NCI-H82 treated with DMSO at 0.1 percent for 48 hours (cell line): ENCODE results near the gene TMEM119.
"Not testable (repeated sequence)": the region's sequence is repeated elsewhere in the genome, so short reads cannot be mapped to it uniquely, and the experiment has no call there.

Experiments
- DNase-seq: peaks from one replicate; lab custom pipeline; 2025; ENCODE audit not compliant: unreplicated experiment; lab: John Stamatoyannopoulos, UW

The TMEM119 gene

DNA sequence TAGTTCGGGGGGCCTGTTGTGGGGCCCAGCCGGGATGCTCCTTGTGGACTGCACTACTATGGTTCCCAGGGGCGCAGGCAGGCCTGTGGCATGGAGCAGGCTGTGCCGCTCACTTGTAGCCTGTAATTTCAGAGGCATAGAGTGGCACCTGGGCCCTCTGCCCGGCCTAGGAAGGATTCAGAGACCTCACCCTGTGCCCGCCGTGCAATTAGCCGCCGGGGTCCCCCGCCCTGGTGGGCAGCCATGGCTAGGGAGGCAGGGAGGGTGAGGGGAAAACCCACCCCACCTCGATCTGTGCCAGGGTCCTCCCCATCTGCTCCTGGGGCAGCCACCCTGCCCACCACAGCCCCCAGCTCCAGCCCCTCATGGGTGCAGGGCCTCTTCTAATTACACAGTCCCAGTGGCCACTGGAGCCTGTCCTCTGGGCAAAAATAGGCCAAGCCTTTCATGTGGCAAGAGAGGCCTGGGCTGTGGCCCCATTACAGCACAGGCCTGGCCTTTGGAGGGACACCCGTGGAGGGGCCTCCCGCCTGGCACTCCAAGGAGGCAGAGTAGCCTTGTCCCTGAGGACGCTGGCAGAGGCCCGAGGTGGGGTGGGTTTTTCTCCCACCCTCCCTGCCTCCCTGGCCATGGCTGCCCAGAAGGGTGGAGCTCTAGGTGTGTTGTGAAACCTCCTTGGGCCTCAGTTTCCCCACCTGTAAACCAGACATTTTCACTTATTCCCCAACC, 5.3 kb upstream of the TMEM119 start:
- DNase-seq: no peak

DNA sequence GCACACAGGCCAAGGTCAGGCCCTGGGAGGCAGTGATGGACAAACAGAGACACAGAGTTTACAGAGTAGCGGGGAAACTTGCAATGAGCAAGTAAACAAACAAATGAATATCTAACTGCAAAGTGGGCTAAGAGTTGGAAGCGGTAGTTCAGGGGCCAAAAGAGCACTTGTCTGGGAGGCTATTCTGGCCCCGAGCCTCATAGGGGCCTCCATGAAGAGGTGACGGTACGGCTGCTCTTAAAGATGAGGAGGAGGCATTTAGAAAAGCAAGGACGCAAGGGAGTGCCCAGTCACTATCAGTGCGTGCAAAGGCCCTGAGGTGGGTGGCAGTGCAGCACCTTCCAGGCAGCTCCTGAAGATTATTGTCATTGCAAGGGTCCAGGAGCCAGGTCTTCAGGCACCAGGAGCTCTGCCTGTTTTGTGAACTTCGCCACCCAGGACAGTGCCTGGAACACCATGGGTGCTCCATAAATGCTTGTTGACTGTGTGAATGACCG, 4.4 kb upstream of the TMEM119 start:
- no peak for DNase-seq

DNA sequence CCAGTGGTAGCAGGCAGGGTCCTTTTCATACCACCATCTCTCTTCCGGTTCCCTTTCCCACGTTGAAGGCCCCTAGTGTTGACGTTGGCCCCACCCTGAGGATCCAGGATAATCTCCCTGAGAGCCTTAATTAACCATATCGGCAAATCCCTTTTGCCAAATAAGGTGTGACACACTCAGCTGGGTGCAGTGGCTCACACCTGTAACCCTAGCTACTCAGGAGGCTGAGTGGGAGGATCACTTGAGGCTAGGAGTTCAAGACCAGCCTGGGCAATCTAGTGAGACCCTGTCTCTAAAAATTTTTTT, 2.8 kb upstream of the TMEM119 start:
- peak; percentile 49 for DNase-seq

DNA sequence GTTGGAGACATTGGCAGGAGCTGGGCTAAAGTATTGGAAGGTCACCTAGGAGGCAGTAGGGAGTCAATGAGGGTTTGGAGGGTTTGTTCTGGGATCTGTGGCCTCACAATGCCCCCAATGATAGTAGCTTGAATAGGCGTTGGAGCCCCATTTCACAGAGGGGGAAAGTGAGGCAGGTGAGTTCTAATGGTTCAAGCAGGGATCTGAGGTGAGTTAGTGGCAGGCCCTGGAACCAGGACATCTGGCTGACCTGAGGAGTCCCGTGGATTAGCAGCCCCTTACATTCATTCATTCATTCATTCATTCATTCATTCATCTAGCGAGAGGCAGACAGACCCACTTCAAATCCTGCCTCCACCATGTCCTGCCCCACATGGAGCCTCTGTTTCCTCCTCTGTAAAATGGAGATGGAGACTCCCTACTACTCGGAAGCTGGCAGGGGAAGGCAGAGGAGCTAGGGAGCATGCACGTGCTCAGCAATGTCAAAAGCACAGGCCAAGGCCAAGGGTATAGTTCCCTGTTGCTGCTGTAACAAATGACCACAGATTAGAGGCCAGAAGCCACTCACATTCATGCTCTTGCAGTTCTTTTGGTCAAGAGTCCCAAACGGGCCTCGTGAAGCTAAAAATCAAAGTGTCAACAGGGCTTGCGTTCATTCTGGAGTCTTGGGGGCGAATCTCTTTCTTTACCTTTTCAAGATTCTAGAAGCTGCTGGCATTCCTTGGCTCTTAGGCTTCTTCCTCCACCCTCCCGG, 2.2 kb upstream of the TMEM119 start:
- DNase-seq: no peak

DNA sequence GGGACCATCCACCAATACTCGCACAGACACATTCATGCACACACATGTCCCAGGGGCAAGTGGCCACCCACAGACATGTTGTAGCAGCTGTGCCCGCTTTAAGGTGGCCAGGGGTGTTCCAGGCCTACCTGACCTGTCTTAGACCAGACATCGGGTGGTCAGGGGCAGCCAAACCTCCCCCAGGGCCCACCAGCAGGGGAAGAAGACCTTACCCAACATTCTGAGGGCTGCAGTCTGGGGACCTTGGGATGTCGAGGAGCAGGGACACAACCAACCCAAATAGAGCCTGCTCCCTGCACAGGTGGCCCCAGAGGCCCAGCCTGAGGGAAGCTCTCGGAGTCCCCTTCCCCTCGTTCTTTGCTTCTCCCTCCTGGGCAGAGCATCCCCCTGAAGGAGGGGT, 1.7 kb upstream of the TMEM119 start:
- no peak for DNase-seq

DNA sequence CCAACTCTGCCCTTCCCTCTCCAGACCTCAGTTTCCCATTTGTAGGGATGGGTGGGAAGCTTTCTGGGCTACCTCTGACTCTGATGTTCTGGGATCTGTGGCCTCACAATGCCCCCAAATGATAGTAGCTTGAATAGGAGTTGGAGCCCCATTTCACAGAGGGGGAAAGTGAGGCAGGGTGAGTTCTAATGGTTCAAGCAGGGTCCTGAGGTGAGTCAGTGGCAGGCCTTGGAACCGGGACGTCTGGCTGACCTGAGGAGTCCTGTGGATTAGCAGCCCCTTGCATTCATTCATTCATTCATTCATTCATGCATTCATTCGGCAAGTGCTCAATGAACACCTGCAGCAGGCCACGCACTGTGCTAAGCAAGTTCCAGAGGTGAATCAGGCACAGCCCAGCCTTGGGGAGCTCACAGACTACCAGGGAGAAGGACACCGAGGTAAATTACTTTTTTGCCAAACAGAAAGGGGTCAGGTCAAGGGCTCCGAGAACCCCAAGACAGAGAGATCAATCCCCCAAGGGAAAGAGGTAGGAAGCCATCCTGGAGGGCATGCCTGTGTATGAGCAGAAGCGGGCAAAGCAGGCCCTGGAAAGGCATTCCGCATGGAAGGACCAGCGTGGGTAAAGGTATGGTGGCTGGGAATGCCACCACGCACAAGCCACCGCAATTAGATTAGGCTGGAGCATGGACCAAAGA, 818 bp upstream of the TMEM119 start:
- no peak for DNase-seq

DNA sequence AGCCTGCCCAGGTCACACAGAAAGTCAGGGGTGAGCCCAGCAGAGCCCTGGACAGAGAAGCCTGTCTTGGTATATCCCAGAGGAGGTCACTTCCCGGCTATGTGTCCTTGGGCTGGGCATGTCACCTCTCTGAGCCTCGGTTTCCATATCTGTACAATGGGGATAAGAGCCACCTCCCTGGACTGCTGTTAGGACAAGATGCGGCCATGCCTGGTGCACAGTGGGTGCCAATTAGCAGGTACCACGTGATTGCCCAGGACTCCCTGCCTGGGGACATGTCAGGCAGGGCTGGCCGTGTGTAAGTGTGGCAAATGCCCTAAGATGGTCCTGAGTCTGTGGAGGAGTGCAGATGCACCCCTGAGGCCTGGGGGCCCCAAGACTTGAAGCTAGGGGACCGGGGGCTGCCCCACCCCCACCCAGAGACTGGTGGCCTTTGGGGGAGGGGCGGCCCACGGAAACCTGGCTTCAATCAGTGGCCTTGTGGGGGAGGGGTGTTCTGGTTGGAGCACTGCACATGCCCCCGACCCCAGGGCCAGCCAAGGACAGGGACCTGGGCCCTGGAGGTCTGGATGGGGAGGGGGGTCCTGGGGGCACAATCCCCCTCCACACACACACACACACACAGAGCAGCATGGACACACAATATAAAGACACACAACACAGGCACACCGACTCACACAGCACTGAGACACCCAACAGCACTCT, 878 bp downstream of the TMEM119 start:
- DNase-seq: no peak

DNA sequence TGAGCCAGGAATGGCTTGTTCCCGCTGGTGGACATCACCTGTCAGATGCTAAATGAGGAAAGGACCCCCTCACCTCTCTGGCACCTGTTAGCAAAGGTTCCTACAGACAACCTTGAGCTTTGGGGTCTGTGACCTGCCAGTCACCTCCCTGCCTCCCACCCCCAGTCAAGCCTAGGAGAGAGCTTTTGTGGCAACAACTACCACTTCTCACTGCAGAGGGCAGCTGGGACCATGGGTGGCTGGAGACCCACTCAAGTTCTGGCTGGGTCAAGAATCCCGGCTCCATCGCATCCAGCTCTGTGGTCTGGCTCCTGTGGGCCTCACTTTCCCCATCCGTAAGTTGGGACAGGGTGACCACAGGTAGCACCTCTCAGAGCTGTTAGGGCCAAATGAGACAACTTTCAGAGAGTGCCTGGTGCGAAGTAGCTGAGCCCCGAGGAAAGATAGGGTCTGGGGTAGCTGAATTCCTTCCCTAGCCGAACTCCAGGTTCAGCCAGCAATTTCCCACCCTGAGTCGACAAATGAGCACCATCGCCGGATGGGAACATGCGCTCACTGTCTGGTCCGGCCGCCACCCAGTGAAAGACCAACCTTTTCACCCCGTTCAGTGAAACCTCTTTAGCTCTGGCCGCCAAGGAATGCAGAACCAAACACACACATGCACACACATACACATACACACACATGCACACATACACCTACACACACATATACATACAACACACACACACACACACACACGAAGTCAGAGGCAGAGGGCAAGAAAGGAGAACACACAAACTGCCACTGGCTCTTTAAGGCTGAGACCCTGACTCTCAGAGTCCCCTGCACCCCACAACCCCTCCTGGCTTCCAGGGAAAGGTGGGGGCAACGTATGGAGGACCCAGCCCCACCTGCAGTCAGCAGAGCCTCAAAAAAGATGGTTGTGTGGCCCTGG, 1.9 kb downstream of the TMEM119 start:
- no peak for DNase-seq

DNA sequence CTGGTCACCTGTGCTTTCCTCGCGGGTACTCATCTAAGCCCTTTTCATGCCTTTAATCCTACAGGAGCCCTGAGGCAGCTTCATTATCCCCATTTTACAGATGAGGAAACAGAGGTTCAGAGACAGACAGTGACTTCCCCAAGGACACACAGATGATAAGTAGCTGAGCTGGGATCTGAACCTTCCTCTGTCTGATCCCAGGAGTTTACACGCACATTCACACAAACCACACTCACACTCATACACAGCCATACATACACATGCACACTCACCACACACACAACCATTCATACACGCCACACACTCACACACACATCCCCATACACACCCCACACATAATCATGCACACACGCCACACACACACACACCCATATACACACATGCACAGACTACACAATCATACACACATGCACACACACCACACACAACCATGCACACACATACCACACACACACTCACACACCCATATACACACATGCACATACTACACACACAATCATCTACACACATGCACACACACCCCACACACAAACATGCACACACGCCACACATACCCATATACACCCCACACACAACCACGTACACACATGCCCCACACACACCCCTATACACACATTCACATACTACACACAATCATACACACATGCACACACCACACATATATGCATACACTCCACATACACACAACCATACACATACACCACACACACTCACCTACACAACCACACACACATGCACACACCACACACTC, 2.7 kb downstream of the TMEM119 start:
- no peak for DNase-seq

DNA sequence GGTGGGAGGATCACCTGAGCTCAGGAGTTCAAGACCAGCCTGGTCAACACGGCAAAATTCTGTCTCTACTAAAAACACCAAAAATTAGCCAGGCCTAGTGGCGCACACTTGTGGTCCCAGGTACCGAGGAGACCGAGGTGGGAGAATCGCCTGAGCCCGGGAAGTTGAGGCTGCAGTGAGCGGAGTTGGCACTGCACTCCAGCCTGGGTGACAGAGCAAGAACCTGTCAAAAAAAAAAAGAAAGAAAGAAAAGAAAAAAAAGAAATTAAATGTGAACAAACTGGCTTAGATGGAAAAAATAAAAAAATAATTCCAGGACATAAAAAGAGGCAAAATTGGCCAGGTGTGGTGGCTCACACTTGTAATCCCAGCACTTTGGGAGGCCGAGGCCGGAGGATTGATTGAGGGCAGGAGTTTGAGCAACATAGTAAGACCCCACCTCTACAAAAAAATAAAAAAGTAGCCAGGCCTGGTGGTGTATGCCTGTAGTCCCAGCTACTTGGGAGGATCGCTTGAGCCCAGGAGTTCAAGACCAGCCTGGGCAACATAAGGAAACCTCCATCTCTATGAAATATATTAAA, 3.5 kb downstream of the TMEM119 start:
- DNase-seq: no peak

DNA sequence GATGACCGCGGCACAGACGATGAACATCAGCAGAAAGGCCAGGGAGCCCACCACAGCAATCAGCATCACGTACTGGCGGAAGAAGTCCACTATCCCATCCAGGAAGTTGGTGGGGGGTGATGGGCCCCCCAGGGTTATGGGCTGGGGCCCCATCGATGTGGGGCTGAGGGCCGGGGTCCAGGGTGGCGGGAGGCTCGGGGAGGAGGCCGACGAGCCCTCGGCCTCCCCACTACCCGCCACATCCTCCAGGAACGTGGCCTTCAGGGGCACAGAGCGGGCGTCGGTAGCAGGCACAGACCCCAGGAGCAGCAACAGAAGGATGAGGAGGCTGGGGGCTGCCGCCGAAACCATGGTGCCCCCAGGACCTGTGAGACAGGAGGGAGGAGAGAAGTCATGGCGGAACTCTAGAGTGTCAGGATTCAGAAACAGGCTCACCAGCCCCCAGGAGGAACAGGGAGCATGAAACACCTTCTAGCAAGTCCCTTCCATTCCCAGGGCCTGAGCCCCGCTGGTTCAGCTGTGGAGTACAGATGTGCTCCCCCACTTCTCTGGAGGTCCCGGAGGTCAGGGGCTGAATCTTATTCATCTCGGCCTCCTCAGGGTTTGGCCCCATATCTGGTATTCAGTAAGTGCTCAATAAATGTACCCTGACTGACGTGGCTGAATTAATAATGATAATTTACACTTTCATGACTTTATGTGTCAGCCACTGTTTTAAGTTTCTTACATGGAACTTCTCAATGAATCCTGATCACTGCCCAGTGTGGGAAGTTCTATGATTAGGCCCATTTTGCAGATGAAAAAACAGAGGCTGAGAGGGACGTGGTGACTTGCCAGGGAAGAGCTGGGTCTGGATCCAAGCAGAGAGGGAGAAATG, 5.6 kb downstream of the TMEM119 start:
- DNase-seq: no peak

DNA sequence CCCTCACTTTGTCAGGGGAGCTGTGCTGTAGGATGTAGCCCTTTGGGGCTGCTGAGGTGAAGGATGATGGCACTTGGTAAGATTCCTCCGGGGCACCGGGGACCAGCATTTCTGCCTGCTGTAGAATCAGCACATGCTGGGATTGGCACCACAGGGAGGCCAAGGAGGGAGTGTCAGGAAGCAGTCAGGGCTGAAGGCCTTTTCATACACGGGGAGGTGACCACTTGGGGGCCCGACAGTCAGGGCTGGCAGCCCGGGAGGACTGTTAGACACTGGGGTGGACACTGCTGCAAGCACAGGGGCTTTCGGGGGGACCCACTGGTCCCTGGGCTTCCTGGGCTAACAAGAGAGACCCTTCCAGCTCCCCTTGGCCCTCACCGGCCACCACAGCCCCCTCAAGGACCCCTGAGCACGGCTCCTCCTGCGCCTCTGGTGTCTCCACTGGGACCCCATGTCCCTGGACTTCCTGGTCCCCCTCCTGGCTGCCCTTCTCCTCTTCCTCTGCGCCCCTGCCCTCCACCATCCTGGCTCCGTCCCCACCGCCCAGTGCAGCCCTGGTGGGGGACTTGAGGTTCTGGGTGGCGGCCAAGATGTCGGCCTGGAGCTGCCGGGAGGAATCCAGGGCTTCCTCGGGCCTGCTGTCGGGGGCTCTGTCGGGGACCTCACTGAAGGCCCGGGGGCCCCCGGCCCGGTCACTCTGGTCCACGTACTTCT, 6.5 kb downstream of the TMEM119 start:
- no peak for DNase-seq

DNA sequence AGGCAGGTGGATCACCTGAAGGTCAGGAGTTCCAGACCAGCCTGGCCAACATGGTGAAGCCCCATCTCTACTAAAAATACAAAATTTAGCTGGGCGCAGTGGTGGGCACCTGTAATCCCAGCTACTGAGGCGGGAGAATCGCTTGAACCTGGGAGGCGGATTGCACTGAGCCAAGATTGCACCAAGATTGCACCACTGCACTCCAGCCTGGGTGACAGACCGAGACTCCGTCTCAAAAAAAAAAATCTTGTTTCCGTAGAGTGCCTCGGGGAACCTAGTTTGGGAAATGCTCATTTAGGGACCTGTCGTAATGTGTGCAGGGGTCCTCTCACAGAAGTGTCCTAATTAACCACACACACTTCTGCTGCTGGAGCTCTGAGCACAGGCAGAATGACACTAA, 7.4 kb downstream of the TMEM119 start:
- DNase-seq: not testable (repeated sequence)

DNA sequence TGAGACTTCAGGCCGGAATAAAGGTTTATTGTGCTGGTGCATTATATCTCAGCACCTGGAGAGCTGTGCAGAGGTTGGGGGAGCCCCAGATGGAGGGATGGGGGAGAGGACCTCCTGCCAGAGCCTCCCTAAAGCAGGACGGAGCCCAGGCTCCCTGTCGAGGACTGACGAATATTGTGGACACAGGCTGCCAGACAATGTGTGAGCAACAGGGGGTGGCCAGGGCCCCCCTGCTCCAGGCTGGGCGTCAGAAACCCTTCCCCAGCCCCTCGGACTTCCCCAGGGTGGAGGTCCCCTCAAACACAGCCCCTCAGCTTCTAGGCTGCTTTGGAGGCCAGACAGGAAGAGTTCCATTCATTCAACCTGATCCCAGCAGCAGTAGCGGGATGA, 8.0 kb downstream of the TMEM119 start:
- DNase-seq: no peak

DNA sequence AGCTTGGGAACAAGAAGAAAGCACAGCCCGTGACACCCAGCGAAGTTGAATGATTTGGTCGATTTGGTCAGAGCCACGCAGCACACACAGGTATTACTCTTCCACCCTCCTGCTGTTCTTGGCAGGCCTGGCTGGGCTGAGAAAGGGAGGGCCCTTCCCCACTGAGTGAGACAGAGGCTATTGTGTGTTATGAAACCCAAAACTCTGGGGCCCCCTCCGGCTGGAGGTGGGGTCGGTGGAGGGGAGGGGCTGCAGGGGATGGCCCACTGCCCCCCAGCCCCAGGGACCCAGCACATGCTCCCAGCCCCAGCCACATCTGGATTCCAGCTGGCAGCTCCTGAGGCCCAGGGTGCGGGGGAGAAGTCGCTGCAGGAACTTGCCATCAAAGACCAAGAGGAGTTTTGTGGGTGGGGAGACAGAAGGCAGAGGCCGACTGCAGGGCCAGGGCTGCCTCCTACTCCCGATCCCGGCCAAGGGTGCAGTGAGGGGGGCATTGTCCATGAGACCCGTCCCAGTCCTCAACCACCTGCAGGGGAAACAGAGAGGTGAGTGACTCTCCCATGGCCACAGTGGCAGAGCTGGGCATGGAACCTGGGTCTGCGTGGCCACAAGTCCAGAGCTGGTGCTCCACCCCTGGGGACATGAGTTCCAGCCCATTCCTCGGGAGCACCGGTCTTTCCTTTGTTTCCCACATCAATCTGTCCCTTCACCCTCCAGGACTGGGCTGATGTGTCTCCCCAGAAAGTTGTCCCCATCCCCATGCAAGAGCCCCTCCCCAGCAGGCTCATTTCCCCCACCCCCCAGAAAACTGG, 8.7 kb downstream of the TMEM119 start:
- DNase-seq: no peak

DNA sequence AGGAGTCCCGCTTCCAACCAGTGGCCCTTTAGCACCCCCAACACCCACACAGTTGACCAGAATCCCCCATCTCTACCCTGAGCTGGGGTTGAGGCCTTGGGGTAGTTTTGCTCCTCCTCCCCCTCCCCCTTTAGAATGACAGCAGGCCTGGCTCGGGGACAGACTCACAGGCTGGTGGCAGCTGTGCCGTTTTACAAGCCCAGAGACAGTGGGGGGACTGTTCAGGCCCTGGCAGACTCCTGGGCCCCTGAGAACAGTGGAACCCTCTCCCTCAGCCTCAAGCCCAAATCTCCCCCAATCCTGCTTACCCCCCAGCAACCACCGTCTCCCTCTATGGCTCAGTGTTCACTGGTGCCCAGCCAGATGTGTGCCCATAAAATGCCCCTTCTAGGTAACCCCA, 10.1 kb downstream of the TMEM119 start:
- no peak for DNase-seq

DNA sequence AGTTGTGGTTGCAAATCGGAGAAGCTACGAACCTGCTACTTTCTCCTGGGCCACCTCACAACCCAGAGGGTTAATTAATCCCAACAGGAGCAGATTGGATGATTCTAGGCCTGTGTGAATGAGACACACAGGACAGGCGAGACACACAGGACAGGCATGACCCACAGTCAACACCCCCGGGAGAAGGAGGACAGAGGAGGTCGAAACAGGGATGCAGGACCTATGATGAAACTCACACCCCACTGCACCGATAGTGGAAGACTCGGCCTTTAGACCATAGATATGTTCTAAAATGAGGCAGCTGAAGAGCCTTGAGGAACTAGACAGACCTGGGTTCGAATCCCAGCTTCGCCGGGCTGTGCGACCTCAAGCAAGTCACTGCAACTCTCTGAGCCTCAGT, 11.6 kb downstream of the TMEM119 start:
- no peak for DNase-seq
